Amniotic stem cell (primary cell): ENCODE measurements around the gene SAMD10.

Experiments
- DNase-seq: peaks from one replicate; lab custom pipeline; 2025; lab: John Stamatoyannopoulos, UW

SAMD10 gene

GRCh38 chr20:63956664-63957003, 22.8 kb downstream of the SAMD10 start:
- DNase-seq: no peak

GRCh38 chr20:63955827-63956663, 23.4 kb downstream of the SAMD10 start, which contains the start of gene UCKL1:
Gene UCKL1 (minus strand): TSS chr20:63956416. CDS start chr20:63956372, 44 bp downstream.
- peak; percentile 83 for DNase-seq

GRCh38 chr20:63955281-63955826, 24.1 kb downstream of the SAMD10 start:
- no peak for DNase-seq

- DNase-seq: no peak
Measured at GRCh38 chr20:63953764-63954429, 25.5 kb downstream of the SAMD10 start.

- DNase-seq: no peak
Measured at GRCh38 chr20:63952769-63953168, 26.7 kb downstream of the SAMD10 start.

GRCh38 chr20:63952210-63952535, 27.3 kb downstream of the SAMD10 start:
- DNase-seq: no peak

- no peak for DNase-seq
Measured at GRCh38 chr20:63951398-63952209, 27.8 kb downstream of the SAMD10 start.

- no peak for DNase-seq
Measured at GRCh38 chr20:63950701-63951397, 28.6 kb downstream of the SAMD10 start.

- no peak for DNase-seq
Measured at GRCh38 chr20:63947638-63948456, 31.6 kb downstream of the SAMD10 start.

GRCh38 chr20:63946986-63947637, 32.3 kb downstream of the SAMD10 start:
- no peak for DNase-seq

GRCh38 chr20:63945921-63946920, 33.2 kb downstream of the SAMD10 start:
- DNase-seq: no peak

GRCh38 chr20:63945031-63945658, 34.3 kb downstream of the SAMD10 start:
- no peak for DNase-seq

GRCh38 chr20:63944078-63944941, 35.1 kb downstream of the SAMD10 start:
- no peak for DNase-seq

GRCh38 chr20:63943808-63944077, 35.7 kb downstream of the SAMD10 start:
- DNase-seq: no peak

GRCh38 chr20:63942969-63943807, 36.3 kb downstream of the SAMD10 start:
- DNase-seq: no peak

GRCh38 chr20:63942250-63942951, 37.0 kb downstream of the SAMD10 start:
- no peak for DNase-seq
